Suprapubic skin (tissue), 4 donors: ENCODE measurements around the gene PHYHIPL. TPM values are rescaled to one million over a fixed set of nuclear protein-coding genes. Genes with fewer than 3 reads are reported as not detected.

Experiments used
- DNase-seq, 2 donors: peaks; one replicate each; pipeline ENCODE4 v3.0.0-alpha.2; 2019; ENCODE audit warnings: low spot score in 2 of 2
- H3K27ac ChIP-seq: fragments of 200-600 bp; sonication (generic); one replicate; pipeline ENCODE4 v1.5.1; 2019
- H3K27me3 ChIP-seq: fragments of 200-600 bp; sonication (generic); one replicate; pipeline ENCODE4 v1.5.1; 2019
- H3K36me3 ChIP-seq: fragments of 200-600 bp; sonication (generic); one replicate; pipeline ENCODE4 v1.5.1; 2019
- H3K4me1 ChIP-seq: fragments of 200-600 bp; sonication (generic); one replicate; pipeline ENCODE4 v1.5.1; 2019
- H3K4me3 ChIP-seq: fragments of 200-600 bp; sonication (generic); one replicate; pipeline ENCODE4 v1.5.1; 2019; ENCODE audit warnings: mild to moderate bottlenecking
- H3K9me3 ChIP-seq: fragments of 200-600 bp; sonication (generic); one replicate; pipeline ENCODE4 v1.5.1; 2019
- EP300 ChIP-seq: sonication (generic); formaldehyde crosslinking; IDR thresholded peaks from one replicate; pipeline ENCODE4 v1.6.1; 2017; ENCODE audit warnings: antibody characterized with exemption
- POLR2A ChIP-seq, 2 donors: fragments of 450-650 bp; IDR thresholded peaks; one replicate each; pipeline ENCODE4 v1.6.1; 2017; ENCODE audit warnings: antibody characterized with exemption in 2 of 2, mild to moderate bottlenecking in 2 of 2, moderate library complexity in 2 of 2
- POLR2AphosphoS5 ChIP-seq, 3 donors: sonication (generic); formaldehyde crosslinking; IDR thresholded peaks; one replicate each; pipeline ENCODE4 v1.6.1; 2017; ENCODE audit warnings: antibody characterized with exemption in 3 of 3
- WGBS: methylation state at CpG from one replicate; pipeline ENCODE4 v1.1.5; 2018; 5-methylcytosine and 5-hydroxymethylcytosine counted together
- total RNA-seq, 4 donors: library from RNA; depleted of rRNA; stranded (reverse); fragments of >200 nt; gene quantifications; one replicate each; pipeline ENCODE4 v1.1.0, GENCODE V29; 2016
- TF ChIP-seq, protein P1 (sequence below), 2 donors: fragments of 200-600 bp in 1 of 2; fragments of 450-650 bp in 1 of 2; sonication (generic) in 1 of 2; IDR thresholded peaks; one replicate each; pipeline ENCODE4 v1.5.1; 2016 to 2019; ENCODE audit warnings: antibody characterized with exemption in 2 of 2, mild to moderate bottlenecking in 1 of 2, moderate library complexity in 1 of 2

The PHYHIPL gene
- total RNA-seq, 4 donors from 2014 or later: 0.21 to 0.25 (median 0.24) TPM; not detected in 1

DNA sequence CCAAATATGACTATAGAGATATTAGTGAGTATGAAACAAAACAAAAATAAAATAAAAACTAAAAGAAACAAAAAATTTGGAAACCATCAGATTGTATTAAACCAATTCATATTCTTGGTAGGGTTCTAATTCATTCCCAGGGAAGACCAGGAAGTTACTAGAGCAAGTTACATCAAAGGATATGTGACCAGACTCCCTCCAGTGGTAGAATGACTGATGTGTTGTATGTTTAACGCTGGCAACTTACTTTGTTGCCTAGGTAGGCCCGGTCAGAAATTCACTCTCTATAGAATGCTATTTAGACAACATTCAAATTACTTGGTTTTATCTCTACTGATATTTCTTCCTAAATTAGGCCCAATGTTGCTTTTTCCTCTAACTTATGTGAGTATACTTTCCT, 5.2 kb downstream of the PHYHIPL start:
- no peaks in the 10 kb centered on the region for H3K36me3 ChIP-seq
- no peaks in the 10 kb centered on the region for H3K9me3 ChIP-seq
- no peak overlapping the region for H3K27ac ChIP-seq
- WGBS: 9% methylated on average over 2 of the region's 2 CpGs
- no peak overlapping the region for H3K4me3 ChIP-seq
- H3K27me3 ChIP-seq: peaks cover 13% of the 10 kb centered on the region
- DNase-seq: no peak
- H3K4me1 ChIP-seq: peaks cover 6% of the 10 kb centered on the region
- TF ChIP-seq POLR2AphosphoS5 (IDR thresholded peaks at IDR 0.05): no peak
- TF ChIP-seq, protein P1, sequence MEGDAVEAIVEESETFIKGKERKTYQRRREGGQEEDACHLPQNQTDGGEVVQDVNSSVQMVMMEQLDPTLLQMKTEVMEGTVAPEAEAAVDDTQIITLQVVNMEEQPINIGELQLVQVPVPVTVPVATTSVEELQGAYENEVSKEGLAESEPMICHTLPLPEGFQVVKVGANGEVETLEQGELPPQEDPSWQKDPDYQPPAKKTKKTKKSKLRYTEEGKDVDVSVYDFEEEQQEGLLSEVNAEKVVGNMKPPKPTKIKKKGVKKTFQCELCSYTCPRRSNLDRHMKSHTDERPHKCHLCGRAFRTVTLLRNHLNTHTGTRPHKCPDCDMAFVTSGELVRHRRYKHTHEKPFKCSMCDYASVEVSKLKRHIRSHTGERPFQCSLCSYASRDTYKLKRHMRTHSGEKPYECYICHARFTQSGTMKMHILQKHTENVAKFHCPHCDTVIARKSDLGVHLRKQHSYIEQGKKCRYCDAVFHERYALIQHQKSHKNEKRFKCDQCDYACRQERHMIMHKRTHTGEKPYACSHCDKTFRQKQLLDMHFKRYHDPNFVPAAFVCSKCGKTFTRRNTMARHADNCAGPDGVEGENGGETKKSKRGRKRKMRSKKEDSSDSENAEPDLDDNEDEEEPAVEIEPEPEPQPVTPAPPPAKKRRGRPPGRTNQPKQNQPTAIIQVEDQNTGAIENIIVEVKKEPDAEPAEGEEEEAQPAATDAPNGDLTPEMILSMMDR (IDR thresholded peaks at IDR 0.05): peak in 1 of 2 donors; percentile 9
- no peak for TF ChIP-seq POLR2A (IDR thresholded peaks at IDR 0.05)
- TF ChIP-seq EP300: no peak

DNA sequence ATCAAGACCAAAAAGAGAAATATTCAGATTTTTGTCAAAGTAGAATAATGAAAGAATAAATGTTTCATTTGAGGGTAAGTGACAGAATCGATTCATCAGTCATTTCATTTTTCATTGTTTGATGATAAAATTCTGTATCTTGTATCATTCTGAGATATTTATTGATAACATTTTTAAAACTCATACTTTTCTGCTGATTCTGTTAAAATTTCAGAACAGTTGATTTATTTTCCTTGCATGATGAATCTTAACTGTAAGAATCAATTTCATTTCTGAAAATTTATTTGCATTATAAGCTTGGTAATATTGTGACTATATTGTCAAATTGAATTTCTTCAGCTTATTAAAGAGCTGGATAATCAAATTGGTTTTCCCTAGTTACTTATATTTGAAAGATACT, 13.9 kb downstream of the PHYHIPL start:
- Histone ChIP-seq H3K36me3 (no peaks in the 10 kb centered on the region), H3K4me3 (no peak overlapping the region), H3K9me3 (no peaks in the 10 kb centered on the region), H3K27ac (no peak overlapping the region), H3K27me3 (no peaks in the 10 kb centered on the region), H3K4me1 (no peaks in the 10 kb centered on the region)
- TF ChIP-seq POLR2AphosphoS5 (IDR thresholded peaks at IDR 0.05): no peak
- no peak for TF ChIP-seq EP300
- no peak for TF ChIP-seq POLR2A (IDR thresholded peaks at IDR 0.05)
- TF ChIP-seq, protein P1 (IDR thresholded peaks at IDR 0.05): no peak
- DNase-seq: no peak
- 92% methylated on average over 1 of the region's 1 CpG for WGBS

DNA sequence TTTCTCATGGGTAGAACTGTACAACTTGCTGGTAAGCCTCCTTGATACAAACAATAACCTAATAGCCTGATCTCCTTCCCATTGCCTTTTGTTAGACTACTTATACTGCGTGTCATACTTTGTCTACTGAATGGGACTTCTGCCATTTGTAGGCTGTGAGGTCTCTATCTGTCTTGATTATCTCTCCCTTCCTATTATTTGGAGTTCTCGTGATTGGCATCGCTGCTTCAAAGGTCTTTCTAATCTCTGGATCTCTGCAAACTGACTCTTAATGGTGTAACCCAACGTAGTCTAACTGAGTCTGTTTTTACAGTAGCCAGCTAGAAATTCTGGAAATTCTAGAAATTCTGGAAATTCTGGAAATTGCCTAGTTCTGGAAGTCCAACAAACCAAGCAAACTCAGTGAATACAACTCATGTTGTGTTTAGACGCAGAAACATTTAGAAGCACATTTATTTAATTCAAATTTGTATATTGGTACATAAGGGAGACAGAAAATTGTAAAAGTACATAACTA, 29.8 kb downstream of the PHYHIPL start:
- no peaks in the 10 kb centered on the region for H3K27me3 ChIP-seq
- H3K9me3 ChIP-seq: no peaks in the 10 kb centered on the region
- DNase-seq: no peak
- H3K4me1 ChIP-seq: no peaks in the 10 kb centered on the region
- no peaks in the 10 kb centered on the region for H3K36me3 ChIP-seq
- no peak overlapping the region for H3K4me3 ChIP-seq
- TF ChIP-seq, protein P1 (IDR thresholded peaks at IDR 0.05): no peak
- TF ChIP-seq POLR2A (IDR thresholded peaks at IDR 0.05) (no peak), POLR2AphosphoS5 (IDR thresholded peaks at IDR 0.05) (no peak), EP300 (no peak)
- 66% methylated on average over 5 of the region's 5 CpGs for WGBS
- no peak overlapping the region for H3K27ac ChIP-seq

DNA sequence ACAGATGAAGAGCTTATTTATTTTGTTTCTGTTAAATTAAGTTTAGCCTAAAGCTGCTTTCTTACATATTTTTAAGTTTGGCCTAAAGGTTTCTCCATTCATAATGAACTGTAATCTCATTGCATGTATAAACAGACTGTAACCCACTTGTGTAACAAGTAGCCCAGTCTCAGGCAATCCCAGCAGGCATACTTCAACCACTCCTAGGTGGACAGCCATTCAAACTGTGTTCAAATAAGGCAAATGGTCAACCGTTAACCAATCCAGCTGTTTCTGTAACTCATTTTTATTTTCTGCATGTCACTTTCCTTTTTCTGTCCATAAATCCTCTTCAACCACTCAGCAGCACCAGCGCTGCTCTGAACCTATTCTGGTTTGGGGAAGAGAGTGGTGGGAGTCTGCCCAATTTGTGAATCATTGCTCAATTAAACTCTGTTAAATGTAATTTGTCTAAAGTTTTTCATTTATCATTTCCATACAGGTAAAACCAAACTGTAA, 35.9 kb downstream of the PHYHIPL start:
- 73% methylated on average over 2 of the region's 2 CpGs for WGBS
- TF ChIP-seq POLR2AphosphoS5 (IDR thresholded peaks at IDR 0.05) (no peak), EP300 (no peak), POLR2A (IDR thresholded peaks at IDR 0.05) (no peak)
- TF ChIP-seq, protein P1 (IDR thresholded peaks at IDR 0.05): no peak
- DNase-seq: no peak
- Histone ChIP-seq H3K36me3 (no peaks in the 10 kb centered on the region), H3K27me3 (no peaks in the 10 kb centered on the region), H3K9me3 (no peaks in the 10 kb centered on the region), H3K4me1 (no peaks in the 10 kb centered on the region), H3K27ac (no peak overlapping the region), H3K4me3 (no peak overlapping the region)

- Histone ChIP-seq H3K9me3 (no peaks in the 10 kb centered on the region), H3K27ac (no peak overlapping the region), H3K4me1 (no peaks in the 10 kb centered on the region), H3K27me3 (no peaks in the 10 kb centered on the region), H3K36me3 (no peaks in the 10 kb centered on the region), H3K4me3 (no peak overlapping the region)
- WGBS: 92% methylated on average over 1 of the region's 1 CpG
- DNase-seq: no peak
- TF ChIP-seq POLR2AphosphoS5 (IDR thresholded peaks at IDR 0.05) (no peak), EP300 (no peak), POLR2A (IDR thresholded peaks at IDR 0.05) (no peak)
- TF ChIP-seq, protein P1 (IDR thresholded peaks at IDR 0.05): no peak
Measured at GRCh38 chr10:59214160-59214559, 37.7 kb downstream of the PHYHIPL start.
